ENCODE measurements around the gene RCN1.

Gene RCN1

GRCh38 chr11:32138902-32139301 is 48.0 kb downstream of the RCN1 start:
- DNase-seq: no peak
- no peak for TF ChIP-seq CTCF (IDR thresholded peaks at IDR 0.05; ENCODE audit: low read depth, low read length)
- no peaks in the 10 kb centered on the region for H3K9me3 ChIP-seq
- H3K4me1 ChIP-seq: no peaks in the 10 kb centered on the region
- H3K36me3 ChIP-seq: no peaks in the 10 kb centered on the region
- no peaks in the 10 kb centered on the region for H3K27me3 ChIP-seq
- H3K4me3 ChIP-seq (ENCODE audit: low read depth, low read length): no peak overlapping the region

GRCh38 chr11:32139896-32140520 is 49.1 kb downstream of the RCN1 start:
- TF ChIP-seq CTCF (IDR thresholded peaks at IDR 0.05; ENCODE audit: low read depth, low read length): no peak
- no peaks in the 10 kb centered on the region for H3K27me3 ChIP-seq
- no peaks in the 10 kb centered on the region for H3K9me3 ChIP-seq
- no peaks in the 10 kb centered on the region for H3K4me1 ChIP-seq
- DNase-seq: no peak
- H3K4me3 ChIP-seq (ENCODE audit: low read depth, low read length): no peak overlapping the region
- H3K36me3 ChIP-seq: no peaks in the 10 kb centered on the region

- Histone ChIP-seq H3K9me3 (no peaks in the 10 kb centered on the region), H3K36me3 (no peaks in the 10 kb centered on the region), H3K4me3 (ENCODE audit: low read depth, low read length) (no peak overlapping the region), H3K27me3 (no peaks in the 10 kb centered on the region), H3K4me1 (no peaks in the 10 kb centered on the region)
- no peak for TF ChIP-seq CTCF (IDR thresholded peaks at IDR 0.05; ENCODE audit: low read depth, low read length)
- no peak for DNase-seq
These were observed 51.1 kb downstream of the RCN1 start for GRCh38 chr11:32141745-32142546.

GRCh38 chr11:32143378-32143777 is 52.5 kb downstream of the RCN1 start:
- Histone ChIP-seq H3K4me3 (ENCODE audit: low read depth, low read length) (no peak overlapping the region), H3K36me3 (no peaks in the 10 kb centered on the region), H3K27me3 (no peaks in the 10 kb centered on the region), H3K9me3 (no peaks in the 10 kb centered on the region), H3K4me1 (no peaks in the 10 kb centered on the region)
- no peak for TF ChIP-seq CTCF (IDR thresholded peaks at IDR 0.05; ENCODE audit: low read depth, low read length)
- no peak for DNase-seq

GRCh38 chr11:32145282-32145681 is 54.4 kb downstream of the RCN1 start:
- H3K9me3 ChIP-seq: no peaks in the 10 kb centered on the region
- TF ChIP-seq CTCF (IDR thresholded peaks at IDR 0.05; ENCODE audit: low read depth, low read length): no peak
- no peaks in the 10 kb centered on the region for H3K36me3 ChIP-seq
- no peaks in the 10 kb centered on the region; the same call in 1 of the 2 replicates for H3K27me3 ChIP-seq
- DNase-seq: no peak
- H3K4me1 ChIP-seq: no peaks in the 10 kb centered on the region
- H3K4me3 ChIP-seq (ENCODE audit: low read depth, low read length): no peak overlapping the region

- Histone ChIP-seq H3K4me3 (ENCODE audit: low read depth, low read length) (no peak overlapping the region), H3K27me3 (peaks cover 2% of the 10 kb centered on the region), H3K36me3 (no peaks in the 10 kb centered on the region), H3K9me3 (no peaks in the 10 kb centered on the region), H3K4me1 (no peaks in the 10 kb centered on the region)
- no peak for TF ChIP-seq CTCF (IDR thresholded peaks at IDR 0.05; ENCODE audit: low read depth, low read length)
- DNase-seq: no peak
These were observed 58.0 kb downstream of the RCN1 start for GRCh38 chr11:32148895-32149294.
